GM13977 (cell line): ENCODE data around the gene REEP6.
"Not testable (repeated sequence)": the region's sequence is repeated elsewhere in the genome, so short reads cannot be mapped to it uniquely, and the experiment has no call there.

Experiments used
- DNase-seq: peaks from one replicate; pipeline ENCODE4 v3.0.0; 2012; ENCODE audit warnings: low spot score
- in situ Hi-C: fragments of 300-500 bp; cut with MboI; formaldehyde crosslinking; loops from one replicate; pipeline ENCODE4 v1.12.0; 2022; ENCODE audit warnings: low sequenced_read_pairs, low pct_unique_long_range_greater_than_20kb, mixed read lengths, inconsistent platforms; ENCODE audit not compliant: unreplicated experiment
- TF ChIP-seq, protein P1 (sequence below): IDR thresholded peaks from 2 replicates; pipeline ENCODE4 v1.5.1; 2012; ENCODE audit warnings: mild to moderate bottlenecking, control low read depth; ENCODE audit not compliant: insufficient read depth; ENCODE audit errors: extremely low read depth, missing control alignments

Gene REEP6

DNA sequence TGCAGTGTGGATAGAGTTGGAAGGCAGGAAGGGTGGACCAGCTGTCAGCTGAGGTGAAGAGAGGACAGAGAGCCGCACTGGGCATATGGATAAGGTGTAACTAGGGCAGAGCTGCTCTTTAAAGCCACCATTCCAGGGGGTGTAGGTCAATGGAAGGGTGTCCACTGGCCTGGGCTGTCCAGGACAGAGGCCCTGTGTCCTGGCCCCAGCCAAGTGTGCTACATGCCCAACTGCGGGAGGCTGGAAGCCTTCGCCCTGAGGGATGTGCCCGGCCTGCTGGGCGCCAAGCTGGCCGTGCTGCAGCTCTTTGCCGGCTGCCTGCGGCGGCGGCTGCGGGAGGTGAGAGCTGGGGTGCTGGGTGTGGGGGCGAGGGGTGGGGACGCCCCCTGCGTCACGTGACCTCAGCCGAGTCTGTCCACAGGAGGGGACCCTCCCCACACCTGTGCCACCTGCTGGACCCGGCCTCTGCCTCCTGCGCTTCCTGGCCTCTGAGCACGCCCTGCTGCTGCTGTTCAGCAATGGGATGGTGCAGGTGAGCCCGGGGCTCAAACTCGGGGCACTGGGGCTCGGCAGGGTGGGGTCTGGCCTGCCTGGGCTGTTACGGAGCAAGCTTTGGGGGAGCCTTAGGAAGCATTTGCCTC is 42.6 kb downstream of the REEP6 start:
- in situ Hi-C loops, result no loop called here
- TF ChIP-seq, protein P1, sequence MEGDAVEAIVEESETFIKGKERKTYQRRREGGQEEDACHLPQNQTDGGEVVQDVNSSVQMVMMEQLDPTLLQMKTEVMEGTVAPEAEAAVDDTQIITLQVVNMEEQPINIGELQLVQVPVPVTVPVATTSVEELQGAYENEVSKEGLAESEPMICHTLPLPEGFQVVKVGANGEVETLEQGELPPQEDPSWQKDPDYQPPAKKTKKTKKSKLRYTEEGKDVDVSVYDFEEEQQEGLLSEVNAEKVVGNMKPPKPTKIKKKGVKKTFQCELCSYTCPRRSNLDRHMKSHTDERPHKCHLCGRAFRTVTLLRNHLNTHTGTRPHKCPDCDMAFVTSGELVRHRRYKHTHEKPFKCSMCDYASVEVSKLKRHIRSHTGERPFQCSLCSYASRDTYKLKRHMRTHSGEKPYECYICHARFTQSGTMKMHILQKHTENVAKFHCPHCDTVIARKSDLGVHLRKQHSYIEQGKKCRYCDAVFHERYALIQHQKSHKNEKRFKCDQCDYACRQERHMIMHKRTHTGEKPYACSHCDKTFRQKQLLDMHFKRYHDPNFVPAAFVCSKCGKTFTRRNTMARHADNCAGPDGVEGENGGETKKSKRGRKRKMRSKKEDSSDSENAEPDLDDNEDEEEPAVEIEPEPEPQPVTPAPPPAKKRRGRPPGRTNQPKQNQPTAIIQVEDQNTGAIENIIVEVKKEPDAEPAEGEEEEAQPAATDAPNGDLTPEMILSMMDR, result no peak
- DNase-seq, result no peak

GRCh38 chr19:1534972-1535371 is 44.0 kb downstream of the REEP6 start:
- in situ Hi-C loops, result no loop called here
- TF ChIP-seq, protein P1, result no peak
- DNase-seq, result no peak

- DNase-seq, in situ Hi-C loops: not testable (repeated sequence)
Observed at GRCh38 chr19:1535699-1536098, 44.7 kb downstream of the REEP6 start.

DNA sequence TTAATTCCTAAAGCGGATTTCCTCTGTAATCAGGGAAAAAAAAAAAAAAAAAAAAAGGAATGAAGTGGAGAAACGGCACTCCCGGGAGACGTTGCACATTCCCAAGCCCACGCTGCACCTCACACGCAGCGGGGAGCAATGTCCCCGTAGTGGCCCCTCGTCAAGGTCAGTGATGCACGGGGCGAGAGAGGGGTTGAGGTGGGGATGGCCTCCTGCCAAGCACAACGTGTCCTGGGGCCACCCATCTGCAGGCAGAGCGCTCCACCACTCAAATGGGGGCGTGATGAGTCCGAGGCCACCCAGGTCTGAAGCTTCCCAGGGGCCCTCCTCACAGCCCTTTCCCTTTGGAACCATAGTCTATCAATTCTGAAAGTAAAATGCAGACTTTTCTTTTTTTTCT is 48.0 kb downstream of the REEP6 start:
- DNase-seq, result no peak
- in situ Hi-C loops, result no loop called here

DNA sequence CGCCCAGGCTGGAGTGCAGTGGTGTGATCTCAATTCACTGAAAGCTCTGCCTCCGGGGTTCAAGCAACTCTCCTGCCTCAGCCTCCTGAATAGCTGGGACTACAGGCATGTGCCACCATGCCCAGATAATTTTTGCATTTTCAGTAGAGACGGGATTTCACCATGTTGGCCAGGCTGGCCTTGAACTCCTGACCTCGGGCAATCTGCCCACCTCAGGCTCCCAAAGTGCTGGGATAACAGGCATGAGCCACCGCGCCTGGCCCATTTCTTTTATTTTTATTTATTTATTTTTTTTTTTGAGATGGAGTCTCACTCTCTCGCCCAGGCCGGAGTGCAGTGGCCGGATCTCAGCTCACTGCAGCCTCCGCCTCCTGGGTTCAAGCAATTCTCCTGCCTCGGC is 48.8 kb downstream of the REEP6 start:
- DNase-seq, result not testable (repeated sequence)
- in situ Hi-C loops, result loop anchor here (10.0 kb wide), 1 partner anchor 235 kb away; no protein-coding TSS in a partner anchor

More for the DNA sequence above, 48.0 kb downstream of the REEP6 start:
- TF ChIP-seq, protein P1, result no peak

DNA sequence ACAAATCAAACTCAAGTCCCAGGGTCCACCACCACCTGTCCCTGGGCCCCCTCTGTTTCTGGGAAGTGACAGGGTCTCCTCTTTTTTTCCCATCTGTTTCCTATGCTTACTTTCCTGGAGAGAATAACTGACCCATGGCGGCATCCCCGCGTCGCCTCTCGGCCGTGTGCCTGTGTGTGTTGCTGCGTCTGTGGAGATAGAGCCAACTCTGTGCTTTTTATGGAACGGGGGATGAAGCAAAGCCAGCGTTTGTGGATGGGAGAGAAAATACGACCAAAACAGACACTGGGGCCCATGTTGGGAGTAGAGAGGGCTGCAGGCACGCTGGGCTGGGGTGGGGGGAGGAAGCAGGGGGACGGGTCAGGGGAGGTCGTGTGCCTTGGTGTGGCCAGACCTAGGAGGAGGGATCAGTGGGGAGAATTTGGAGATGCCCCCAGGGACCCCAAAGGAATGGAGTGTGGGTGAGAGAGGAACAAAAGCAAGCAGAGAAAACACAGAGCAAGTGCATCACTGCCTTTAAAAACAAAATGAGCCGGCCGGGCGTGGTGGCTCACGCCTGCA is 49.5 kb downstream of the REEP6 start:
- DNase-seq, result no peak
- in situ Hi-C loops, result loop anchor here (10.0 kb wide), 1 partner anchor 234 kb away; no protein-coding TSS in a partner anchor
- TF ChIP-seq, protein P1, result no peak
